Measurements from ENCODE around the gene SIRT1. TPM values are rescaled to one million over a fixed set of nuclear protein-coding genes. Genes with fewer than 3 reads are reported as not detected.

The SIRT1 gene
- total RNA-seq, 2 donors from 2014 or later = 9.6 to 34.7 TPM

DNA sequence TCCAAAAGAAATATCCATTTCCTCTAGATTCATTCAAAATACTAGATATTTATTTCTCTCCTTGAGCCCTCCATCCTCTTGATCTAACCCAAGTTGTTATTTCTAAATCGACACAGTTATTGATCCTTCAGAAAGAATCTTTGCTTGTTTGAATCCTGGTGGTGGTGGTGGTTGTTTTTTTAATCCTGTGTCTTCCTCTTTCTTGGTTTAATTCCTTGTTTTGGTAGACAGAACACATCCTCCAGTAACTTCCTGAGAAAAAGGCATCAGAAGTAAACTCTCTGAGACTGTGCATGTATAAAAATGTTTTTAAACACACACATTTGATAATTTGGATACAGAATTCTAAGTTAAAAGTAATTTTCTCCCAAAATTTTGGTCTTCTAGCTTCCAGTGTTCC lies 49.9 kb downstream of the SIRT1 start:
- TF ChIP-seq, protein P1, sequence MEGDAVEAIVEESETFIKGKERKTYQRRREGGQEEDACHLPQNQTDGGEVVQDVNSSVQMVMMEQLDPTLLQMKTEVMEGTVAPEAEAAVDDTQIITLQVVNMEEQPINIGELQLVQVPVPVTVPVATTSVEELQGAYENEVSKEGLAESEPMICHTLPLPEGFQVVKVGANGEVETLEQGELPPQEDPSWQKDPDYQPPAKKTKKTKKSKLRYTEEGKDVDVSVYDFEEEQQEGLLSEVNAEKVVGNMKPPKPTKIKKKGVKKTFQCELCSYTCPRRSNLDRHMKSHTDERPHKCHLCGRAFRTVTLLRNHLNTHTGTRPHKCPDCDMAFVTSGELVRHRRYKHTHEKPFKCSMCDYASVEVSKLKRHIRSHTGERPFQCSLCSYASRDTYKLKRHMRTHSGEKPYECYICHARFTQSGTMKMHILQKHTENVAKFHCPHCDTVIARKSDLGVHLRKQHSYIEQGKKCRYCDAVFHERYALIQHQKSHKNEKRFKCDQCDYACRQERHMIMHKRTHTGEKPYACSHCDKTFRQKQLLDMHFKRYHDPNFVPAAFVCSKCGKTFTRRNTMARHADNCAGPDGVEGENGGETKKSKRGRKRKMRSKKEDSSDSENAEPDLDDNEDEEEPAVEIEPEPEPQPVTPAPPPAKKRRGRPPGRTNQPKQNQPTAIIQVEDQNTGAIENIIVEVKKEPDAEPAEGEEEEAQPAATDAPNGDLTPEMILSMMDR (IDR thresholded peaks at IDR 0.05) = no peak
- peaks cover 35% of the 10 kb centered on the region for H3K36me3 ChIP-seq
- no peak for ATAC-seq (ENCODE audit: insufficient number of reproducible peaks, low FRiP score, low read depth)

DNA sequence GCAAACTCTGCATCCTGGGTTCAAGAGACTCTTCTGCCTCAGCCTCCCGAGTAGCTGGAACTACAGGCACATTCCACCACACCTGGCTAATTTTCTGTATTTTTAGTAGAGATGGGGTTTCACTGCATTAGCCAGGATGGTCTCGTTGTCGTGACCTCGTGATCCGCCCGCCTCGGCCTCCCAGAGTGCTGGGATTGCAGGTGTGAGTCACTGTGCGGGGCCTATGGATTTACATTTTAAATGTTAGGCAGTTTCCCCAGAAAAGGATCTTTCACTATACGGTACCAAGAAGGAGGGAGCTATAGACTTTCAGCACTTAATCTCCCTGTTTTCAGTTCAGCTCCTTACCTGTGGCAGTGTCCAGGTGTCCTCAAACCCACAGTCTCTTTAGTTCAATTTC lies 50.8 kb downstream of the SIRT1 start:
- peaks cover 34% of the 10 kb centered on the region for H3K36me3 ChIP-seq

More for the DNA sequence above, 49.9 kb downstream of the SIRT1 start:
- H3K4me1 ChIP-seq (ENCODE audit: control insufficient read depth in 1 of 2, low read depth in 2 of 2) = no peaks in the 10 kb centered on the region
- no peaks in the 10 kb centered on the region for H3K27me3 ChIP-seq (replicated peaks; ENCODE audit: insufficient read depth)
- H3K9me3 ChIP-seq = no peaks in the 10 kb centered on the region
- no peak for DNase-seq (ENCODE audit: low spot score)
- no peak overlapping the region for H3K4me3 ChIP-seq
- H3K27ac ChIP-seq = no peak overlapping the region

DNA sequence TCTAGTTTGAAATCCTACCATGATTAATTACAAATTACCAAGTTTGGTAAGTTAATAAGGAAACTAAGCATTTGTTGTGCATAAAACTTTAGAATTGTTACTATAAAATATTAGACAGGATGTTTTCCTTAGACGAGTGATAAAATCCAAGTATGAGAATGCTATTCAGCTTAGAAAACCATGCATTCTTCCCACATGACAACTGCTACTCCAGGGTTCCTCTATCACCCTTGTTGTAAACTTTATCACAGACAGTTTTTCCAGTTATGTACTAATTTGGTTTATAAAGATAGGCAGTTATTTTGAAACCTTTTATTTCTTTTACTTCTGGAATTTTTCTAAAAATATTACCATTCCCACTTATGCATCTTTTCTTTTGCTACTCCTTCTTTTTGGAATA lies 52.0 kb downstream of the SIRT1 start:
- H3K27me3 ChIP-seq (replicated peaks; ENCODE audit: insufficient read depth) = no peaks in the 10 kb centered on the region
- TF ChIP-seq, protein P1 (IDR thresholded peaks at IDR 0.05) = no peak
- H3K9me3 ChIP-seq = no peaks in the 10 kb centered on the region
- H3K4me3 ChIP-seq = no peak overlapping the region
- ATAC-seq (ENCODE audit: insufficient number of reproducible peaks, low FRiP score, low read depth) (no peak), DNase-seq (ENCODE audit: low spot score) (no peak)
- H3K36me3 ChIP-seq = peaks cover 23% of the 10 kb centered on the region
- H3K27ac ChIP-seq = no peak overlapping the region
- H3K4me1 ChIP-seq (ENCODE audit: control insufficient read depth in 1 of 2, low read depth in 2 of 2) = no peaks in the 10 kb centered on the region

More for the DNA sequence above, 50.8 kb downstream of the SIRT1 start:
- Histone ChIP-seq H3K4me1 (ENCODE audit: control insufficient read depth in 1 of 2, low read depth in 2 of 2) (no peaks in the 10 kb centered on the region), H3K27me3 (replicated peaks; ENCODE audit: insufficient read depth) (no peaks in the 10 kb centered on the region), H3K9me3 (no peaks in the 10 kb centered on the region), H3K27ac (no peak overlapping the region), H3K4me3 (no peak overlapping the region)
- DNase-seq (ENCODE audit: low spot score) (no peak), ATAC-seq (ENCODE audit: insufficient number of reproducible peaks, low FRiP score, low read depth) (no peak)
- TF ChIP-seq, protein P1 (IDR thresholded peaks at IDR 0.05) = no peak

DNA sequence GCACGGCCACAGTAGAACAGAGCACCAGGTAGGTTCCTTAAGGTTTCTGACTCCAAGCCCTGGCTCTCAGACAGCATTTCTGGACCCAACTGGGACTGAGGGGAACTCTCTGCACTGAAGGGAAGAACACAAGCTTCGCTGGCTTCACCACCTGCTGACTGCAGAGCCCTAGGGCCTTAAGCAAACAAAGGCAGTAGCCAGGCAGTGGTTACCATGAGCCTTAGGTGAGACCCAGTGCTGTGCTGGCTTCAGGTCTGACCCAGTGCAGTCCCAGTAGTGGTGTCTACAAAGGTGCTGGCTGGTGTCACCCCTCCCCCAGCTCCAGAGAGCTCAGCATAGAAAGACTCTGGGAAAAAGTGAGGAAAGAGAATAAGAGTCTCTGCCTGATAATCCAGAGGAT lies 59.5 kb downstream of the SIRT1 start:
- Histone ChIP-seq H3K36me3 (peaks cover 22% of the 10 kb centered on the region), H3K4me3 (no peak overlapping the region), H3K4me1 (ENCODE audit: control insufficient read depth in 1 of 2, low read depth in 2 of 2) (no peaks in the 10 kb centered on the region), H3K27me3 (replicated peaks; ENCODE audit: insufficient read depth) (no peaks in the 10 kb centered on the region), H3K27ac (no peak overlapping the region), H3K9me3 (no peaks in the 10 kb centered on the region)
- TF ChIP-seq, protein P1 (IDR thresholded peaks at IDR 0.05) = no peak
- no peak for DNase-seq (ENCODE audit: low spot score)
- ATAC-seq (ENCODE audit: insufficient number of reproducible peaks, low FRiP score, low read depth) = no peak

DNA sequence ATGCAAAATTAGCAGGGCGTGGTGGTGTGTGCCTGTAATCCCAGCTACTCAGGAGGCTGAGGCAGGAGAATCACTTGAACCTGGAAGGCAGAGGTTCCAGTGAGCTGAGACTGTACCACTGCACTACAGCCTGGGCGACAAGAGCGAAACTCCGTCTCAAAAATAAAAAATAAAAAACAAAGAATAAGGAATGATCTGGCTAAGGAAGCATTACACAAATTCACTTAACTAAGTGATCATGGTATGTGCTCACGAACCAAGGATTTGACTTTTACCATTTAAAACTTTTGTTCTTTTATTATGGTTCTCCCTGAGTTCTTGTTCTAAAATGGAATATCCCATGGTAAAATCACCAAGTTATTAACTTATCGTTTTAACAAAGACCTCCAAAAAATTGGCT lies 71.2 kb downstream of the SIRT1 start:
- H3K4me3 ChIP-seq = no peak overlapping the region
- no peak overlapping the region for H3K27ac ChIP-seq
- H3K36me3 ChIP-seq = peaks cover 15% of the 10 kb centered on the region
- no peak for ATAC-seq (ENCODE audit: insufficient number of reproducible peaks, low FRiP score, low read depth)
- TF ChIP-seq, protein P1 (IDR thresholded peaks at IDR 0.05) = no peak
- H3K9me3 ChIP-seq = no peaks in the 10 kb centered on the region
- H3K4me1 ChIP-seq (ENCODE audit: control insufficient read depth in 1 of 2, low read depth in 2 of 2) = no peaks in the 10 kb centered on the region
- DNase-seq (ENCODE audit: low spot score) = no peak
- no peaks in the 10 kb centered on the region for H3K27me3 ChIP-seq (replicated peaks; ENCODE audit: insufficient read depth)

Measured in thoracic aorta (tissue), 2 donors.